Mammary epithelial cell (primary cell): ENCODE data around the gene GRIN2D.

ENCODE experiments used
- CTCF ChIP-seq, 2 donors: IDR thresholded peaks in 1 of 2; conservative IDR thresholded peaks in 1 of 2; 2 replicates each; pipeline ENCODE4 v1.5.1; 2011 to 2012; ENCODE audit warnings: inconsistent platforms in 2 of 2, low read length in 2 of 2, mild to moderate bottlenecking in 2 of 2, control low read depth in 1 of 2, low read depth in 1 of 2; ENCODE audit not compliant: insufficient read depth in 1 of 2; ENCODE audit errors: extremely low read depth in 1 of 2
- EZH2 ChIP-seq: IDR thresholded peaks from 2 replicates; pipeline ENCODE4 v1.6.1; 2012; ENCODE audit warnings: low read length, inconsistent platforms, borderline replicate concordance

GRCh38 chr19:48382286-48382685 is 11.2 kb upstream of the GRIN2D start:
- no peak for TF ChIP-seq CTCF (conservative IDR thresholded peaks at IDR 0.05 in 1 of 2, IDR thresholded peaks at IDR 0.05 in 1 of 2; ENCODE audit: extremely low read depth in 1 of 2, insufficient read depth in 1 of 2, low read depth in 1 of 2, low read length in 2 of 2)
- TF ChIP-seq EZH2, result no peak
